HG02943 (cell line): ENCODE measurements around the gene PRDM16.
"Not testable (repeated sequence)": the region's sequence is repeated elsewhere in the genome, so short reads cannot be mapped to it uniquely, and the experiment has no call there.

Experiments
- ATAC-seq: cut with Tn5 transposase; IDR thresholded peaks from one replicate; pipeline ENCODE4 v1.9.1; 2021; ENCODE audit warnings: mild to moderate bottlenecking, low read depth, moderate library complexity; ENCODE audit not compliant: unreplicated experiment

PRDM16 gene

DNA sequence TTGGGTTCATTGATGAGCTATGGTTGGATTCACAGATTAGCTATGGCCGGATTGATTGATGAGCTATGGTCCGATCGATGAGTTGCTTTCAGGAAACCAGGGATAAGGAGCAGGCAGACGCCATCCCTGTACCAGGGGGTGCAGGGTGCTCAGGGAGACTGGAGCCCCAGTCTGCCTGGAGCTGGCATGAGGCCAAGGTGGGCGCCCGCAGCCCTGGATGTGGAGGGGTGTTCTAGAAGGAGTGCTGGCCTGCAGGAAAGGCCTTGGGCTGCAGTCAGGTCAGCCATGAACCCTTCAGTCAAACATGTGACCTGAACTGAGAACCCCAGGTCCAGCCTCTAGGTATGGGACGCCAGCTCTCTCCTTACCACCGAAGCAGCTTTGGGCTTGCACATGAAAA, 212.7 kb downstream of the PRDM16 start:
- ATAC-seq = no peak

DNA sequence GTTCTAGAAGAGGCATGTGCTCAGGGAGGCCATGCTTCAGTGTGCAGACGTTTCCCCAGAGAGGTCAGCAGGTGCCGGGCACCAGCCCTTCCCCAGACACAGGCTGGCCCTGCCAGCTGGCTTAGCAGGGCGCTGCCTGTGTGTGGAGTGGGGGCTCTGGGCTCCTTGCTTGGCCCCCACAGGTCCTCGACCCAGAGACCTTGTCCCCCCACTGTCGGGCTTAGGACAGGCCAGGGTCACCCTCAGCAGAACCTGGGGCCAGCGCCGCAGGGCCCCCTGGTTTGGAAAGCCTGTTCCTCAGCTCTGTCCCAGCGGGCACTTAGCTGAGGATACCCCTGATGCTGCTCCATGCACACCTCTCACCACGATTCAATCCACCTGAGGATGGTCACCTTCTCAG, 213.2 kb downstream of the PRDM16 start:
- no peak for ATAC-seq

DNA sequence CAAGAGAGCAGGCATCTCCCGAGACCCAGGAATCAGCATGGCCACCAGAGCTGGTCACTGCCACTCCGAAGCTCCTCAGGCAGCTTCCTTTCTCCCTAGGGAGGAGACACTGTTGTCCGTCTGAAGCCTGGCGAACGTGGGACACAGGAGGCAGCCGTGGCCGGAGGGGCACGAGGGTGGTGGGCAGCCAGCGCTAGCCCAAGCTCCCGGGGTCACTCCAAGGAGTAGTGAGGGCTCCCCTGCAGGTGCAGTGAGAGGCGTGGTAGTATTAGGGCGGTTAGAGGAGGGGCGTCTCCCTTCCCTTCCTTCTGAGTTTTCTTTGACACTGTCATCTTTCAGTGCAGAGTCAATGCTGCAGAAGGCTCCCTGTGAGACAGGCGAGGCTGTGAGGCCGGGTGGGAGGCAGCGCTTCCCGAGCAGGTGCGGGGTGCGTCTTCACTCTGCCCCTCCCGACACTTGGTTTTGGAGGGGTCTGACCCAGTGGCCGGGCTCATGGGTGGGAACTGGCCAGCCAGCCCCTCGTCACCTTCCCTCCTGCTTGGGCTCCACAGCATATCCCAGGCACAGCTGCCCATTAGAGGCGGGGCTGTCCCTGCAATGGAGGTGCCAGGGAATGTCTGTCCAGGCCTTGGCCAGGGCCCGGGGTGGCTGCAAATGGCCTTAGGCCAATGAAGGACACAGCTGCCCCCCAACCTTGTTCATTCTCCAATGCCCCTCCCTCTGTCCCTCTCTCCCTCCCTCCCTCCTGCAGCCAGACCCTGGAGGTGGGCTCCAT, 213.8 kb downstream of the PRDM16 start:
- no peak for ATAC-seq

DNA sequence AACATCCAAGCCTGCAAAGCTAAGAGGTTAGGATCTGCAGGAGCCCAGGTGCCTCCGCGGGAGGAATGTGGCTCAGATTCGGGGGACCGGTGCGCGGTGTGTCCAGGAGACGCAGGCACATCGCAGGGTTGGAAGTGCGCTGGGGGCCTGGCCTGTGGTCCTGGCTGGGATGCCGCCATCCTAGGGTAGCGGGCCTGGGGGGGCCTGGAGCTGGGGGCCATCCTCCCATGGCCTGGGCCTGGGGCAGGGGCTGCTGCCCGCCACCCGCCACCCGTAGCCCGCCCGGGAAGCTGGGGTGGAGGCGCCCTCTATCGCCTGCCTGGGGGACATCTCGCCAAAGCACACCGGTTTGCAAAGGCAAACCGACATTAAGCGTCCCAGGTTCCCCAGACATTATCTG, 214.8 kb downstream of the PRDM16 start:
- ATAC-seq = no peak

DNA sequence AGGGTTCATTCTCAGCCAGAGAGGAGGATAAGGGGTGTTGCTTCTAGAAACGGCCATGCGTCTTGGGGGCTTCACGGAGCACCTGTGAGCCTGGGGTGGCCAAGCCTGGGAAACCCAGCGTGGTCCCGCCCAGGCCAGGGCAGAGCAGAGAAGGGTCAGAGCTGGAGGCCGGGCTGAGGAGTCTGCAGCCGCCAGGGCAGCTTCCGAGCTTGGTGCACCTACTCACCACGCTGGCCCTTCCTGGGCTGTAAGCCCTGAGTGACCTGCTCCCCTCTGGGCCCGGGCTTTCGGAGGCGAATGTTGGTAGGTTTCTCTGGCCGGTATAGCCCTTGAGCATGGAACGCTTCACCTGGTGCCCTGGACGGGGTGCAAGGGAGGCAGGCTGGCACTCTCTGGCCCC, 215.7 kb downstream of the PRDM16 start:
- no peak for ATAC-seq

DNA sequence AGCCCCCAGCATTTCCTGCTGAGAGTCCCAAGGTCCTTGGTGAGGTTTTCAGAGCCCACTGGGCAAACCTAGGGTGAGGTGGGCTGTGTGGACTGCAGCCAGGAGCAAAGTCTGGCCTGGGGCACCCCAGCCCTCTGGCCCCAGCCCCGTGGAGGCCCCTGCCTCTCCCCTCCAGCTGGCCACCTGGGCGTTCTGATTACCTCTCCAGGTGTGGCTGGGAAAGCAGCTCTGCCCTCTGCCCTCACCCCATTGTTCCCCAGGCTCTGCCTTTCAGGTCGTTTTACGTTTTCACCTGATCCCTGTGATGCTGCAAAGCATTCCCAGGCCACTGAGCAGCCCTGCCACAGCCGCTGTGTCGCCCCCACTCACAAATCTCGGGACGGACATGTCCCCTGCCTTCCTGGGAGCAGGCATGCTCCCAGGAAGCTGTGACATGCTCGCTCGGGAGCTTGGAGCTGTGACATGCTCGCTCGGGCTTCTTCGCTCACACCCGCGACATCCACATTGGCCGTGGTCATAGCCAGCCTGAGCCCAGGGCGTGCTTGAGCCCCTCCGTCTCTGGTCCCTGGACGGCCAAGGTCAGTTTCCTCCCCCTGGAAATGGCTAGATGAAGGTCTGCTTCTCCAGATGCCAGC, 216.2 kb downstream of the PRDM16 start:
- no peak for ATAC-seq

DNA sequence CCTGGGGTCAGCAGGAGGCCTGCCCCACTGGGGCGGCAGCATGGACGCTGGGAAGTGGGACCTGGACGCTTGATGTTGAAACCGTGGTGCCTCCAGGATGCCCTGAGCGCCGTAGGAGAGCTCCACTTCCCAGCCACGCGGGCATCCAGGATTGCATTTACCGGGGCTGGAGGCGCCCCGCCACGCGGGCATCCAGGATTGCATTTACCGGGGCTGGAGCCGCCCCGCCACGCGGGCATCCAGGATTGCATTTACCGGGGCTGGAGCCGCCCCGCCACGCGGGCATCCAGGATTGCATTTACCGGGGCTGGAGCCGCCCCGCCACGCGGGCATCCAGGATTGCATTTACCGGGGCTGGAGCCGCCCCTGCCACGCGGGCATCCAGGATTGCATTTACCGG, 218.1 kb downstream of the PRDM16 start:
- ATAC-seq = not testable (repeated sequence)

DNA sequence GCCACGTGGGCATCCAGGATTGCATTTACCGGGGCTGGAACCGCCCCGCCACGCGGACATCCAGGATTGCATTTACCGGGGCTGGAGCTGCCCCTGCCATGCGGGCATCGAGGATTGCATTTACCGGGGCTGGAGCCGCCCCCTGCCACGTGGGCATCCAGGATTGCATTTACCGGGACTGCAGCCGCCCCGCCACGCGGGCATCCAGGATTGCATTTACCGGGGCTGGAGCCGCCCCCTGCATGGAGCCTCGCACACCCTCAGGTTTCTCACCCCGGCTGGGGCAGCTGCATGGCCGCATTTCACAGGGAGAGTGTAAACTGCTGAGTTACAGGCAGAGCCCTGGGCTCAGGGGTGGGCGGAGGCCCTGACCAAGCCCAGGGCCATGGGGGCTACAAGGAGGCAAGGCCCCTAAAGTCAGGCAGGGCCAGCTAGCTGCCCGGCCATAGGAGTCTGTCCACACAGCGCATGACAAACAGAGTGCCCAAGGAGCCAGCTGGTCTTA, 218.7 kb downstream of the PRDM16 start:
- no peak for ATAC-seq

DNA sequence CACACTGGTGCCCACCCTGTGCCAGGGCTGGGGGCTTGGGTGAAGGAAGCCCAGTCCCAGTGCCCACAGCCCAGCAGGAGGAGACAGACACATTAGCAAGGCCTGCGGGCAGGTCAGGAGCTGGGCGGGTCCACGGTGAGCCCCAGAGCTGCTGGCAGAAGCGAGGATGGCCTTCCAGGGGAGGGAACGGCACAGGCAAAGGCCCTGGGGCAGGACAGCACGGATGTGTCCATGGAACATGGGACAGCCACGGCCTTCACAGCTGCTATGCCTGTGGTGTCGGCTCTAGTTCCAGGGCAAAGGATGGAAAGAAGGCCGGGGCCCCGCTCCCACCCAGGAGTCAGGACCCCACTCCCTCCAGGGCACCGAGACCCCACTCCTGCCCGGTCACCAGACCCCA, 220.5 kb downstream of the PRDM16 start:
- no peak for ATAC-seq

DNA sequence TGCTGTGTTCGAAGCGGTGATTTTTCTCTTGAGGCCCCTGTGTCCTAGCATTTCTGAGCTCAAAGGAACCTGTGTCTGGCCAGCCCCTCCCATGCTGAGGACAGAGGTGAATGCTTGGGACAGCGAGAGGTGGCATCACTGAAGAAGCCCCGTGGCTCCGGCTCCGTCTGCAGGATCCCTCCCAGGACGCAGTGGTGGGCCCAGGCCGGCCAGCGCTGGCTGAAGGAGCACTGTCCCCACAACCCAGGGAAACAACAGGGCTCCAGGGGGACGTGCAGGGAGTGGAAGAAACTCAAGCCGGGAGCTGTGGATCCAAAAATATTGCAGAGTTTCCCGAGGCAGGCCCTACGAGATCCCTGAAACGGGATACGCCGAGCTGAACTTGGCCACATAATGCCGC, 221.4 kb downstream of the PRDM16 start:
- no peak for ATAC-seq

DNA sequence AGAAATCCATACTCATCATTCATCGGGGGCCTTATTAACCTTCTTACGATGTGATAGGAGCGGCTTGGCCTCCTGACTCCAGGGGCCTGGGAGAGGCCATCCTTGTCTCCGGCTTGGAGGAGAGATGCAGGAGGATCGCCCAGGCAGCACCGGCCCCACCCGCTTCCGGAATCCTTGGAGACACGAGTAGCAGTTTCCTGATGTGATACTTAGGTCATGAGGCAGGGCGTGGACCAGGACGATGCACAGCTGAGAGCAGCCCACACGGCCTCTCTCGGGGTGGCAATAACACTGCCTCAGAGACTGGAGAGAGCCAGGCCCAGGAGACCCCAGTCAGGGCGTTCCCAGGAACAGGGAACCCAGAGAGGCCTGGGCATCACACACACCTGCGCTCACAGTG, 221.9 kb downstream of the PRDM16 start:
- no peak for ATAC-seq

DNA sequence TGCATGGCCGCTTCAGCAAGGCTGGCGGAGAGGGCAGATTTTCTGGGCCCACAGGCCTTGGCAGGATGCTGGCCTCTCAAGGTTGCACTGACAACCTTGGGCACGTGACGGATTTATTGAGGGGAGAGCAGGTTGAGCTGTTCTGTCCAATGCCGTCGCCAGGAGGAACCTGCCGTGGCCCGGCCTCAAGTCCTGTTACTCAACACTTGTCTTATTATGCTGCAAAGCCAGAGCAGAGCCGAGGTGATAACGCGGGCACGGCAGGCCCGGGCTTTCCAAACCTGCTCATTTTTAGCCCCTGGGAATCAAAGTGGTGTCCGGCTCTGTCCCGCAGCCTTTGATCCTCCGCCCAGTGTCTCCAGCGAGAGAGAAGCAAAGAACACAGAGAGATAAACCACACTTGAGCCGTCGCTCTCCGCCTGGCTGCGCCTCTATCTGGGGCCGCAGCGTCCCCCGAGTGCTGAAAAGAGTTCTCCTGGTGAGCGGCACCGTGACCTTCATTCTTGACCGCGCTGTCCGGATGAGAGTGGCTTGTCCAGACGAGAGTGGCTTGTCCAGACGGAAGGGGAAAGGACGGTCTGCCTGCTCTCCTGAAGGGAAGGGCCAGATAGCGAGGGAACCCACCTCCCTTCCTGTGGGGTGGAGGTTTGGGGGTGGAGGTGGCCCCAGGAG, 223.2 kb downstream of the PRDM16 start:
- no peak for ATAC-seq

DNA sequence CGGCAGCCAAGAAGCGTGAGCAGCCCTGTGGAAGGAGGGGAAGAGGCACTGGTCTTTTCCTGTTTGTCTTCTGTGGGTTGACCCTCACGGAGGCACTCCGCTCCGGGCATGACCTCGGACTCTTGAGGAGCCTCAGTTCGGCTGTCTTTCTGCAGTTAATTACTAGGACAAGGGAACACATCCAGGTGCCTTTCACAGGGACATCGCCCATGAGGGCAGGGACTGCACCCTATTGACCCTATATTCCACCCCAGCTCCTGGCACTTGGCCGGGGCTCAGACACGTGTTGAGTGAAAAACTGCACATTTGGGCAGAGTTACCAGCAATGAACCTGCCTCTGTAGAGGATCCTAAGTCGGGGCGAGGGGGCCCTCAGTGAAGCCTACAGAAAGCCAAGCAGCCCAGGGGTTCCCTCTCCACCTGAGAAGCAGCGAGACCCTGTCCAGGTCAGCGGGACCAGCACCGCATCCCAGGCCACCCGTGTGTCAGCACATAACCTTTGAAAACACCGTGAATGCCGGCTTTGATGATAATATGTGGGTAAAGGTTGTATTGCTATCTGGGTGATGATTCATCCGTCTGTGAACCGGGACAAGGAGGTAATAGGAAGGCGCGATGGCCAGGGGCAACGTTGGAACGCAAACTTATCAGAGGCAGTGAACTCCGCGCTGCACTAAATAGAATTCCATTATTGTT, 224.0 kb downstream of the PRDM16 start:
- ATAC-seq = no peak

DNA sequence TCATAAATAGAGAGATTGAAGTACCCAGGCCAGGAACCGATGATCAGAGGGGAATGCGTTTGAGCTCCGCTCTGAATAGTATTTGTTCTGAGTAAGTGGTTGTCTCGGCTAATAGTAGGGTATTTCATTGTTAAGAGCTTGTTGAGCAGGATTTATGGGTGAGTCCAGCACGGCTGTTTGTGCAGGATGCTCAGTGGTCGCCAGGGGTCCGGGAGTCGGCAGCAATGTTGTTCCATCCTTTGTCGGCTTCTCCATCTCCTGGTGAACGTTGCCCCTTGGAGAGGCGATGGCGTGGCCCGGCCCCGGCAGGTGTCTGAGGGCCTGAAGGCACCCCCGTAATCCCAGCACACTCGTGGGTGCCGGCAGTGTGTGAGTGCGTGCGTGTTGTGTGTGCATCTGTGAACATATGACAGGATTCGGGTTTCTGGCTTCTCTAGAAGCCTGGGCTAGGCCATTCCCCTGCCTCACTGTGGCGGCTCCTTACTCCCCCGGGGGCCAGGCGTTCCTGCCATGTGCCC, 224.6 kb downstream of the PRDM16 start:
- no peak for ATAC-seq

DNA sequence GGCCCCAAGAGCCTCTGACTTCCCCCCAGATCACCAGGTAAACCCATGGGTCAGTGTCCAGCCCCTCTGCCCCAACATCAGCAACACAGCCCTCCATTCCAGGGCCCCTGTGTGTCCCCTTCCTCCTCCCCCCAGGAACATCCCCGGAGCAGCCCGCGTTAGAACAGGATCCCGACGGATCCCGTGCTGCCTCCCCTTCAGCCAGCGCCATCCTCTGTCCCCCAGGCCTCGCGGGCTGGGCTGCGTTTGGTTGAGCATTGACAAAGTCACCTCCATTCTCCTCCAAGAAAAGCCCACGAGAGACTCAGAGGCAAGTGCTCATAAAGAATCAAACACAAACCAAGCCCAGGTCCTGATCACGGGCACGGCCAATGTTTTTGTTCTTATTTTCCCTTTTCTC, 225.4 kb downstream of the PRDM16 start:
- no peak for ATAC-seq

DNA sequence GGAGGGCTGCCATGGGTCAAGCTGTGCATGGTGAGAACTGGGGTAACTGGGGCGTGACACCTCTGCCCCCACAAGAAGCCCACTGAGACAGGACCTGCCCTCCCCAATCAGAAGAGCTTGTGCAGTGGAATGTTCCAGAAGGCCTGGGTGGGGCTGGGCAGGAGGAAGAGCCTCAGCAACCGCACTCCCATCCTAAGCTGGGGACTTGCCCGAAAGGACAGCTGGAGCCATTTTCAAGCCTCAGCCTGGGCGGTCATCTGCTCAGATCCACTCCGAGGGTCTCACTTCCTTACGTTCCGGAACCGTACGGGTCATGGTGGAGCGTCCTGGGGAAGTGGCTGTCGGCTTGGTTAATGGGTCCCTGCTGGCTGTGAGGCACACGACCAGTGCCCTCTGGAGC, 226.8 kb downstream of the PRDM16 start:
- no peak for ATAC-seq

DNA sequence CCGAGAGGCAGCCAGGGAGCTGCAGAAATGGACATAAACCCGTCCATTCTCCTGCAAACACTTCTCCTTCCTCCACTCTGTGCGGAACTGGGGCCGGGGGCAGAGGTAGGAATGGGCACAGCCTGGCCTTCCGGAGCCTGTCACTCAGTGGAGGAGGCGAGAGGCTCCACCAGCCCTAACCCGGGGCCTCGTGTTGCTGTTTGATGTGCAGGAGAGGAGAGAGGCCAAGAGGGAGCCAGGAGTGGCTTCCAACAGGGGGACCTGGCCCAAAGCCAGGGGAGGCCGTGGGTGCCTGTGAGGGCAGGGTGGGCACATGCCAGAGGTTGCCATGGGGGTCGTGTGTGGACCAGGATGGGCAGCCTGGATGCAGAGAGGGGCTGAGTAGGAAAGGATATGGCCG, 227.3 kb downstream of the PRDM16 start:
- ATAC-seq = no peak

DNA sequence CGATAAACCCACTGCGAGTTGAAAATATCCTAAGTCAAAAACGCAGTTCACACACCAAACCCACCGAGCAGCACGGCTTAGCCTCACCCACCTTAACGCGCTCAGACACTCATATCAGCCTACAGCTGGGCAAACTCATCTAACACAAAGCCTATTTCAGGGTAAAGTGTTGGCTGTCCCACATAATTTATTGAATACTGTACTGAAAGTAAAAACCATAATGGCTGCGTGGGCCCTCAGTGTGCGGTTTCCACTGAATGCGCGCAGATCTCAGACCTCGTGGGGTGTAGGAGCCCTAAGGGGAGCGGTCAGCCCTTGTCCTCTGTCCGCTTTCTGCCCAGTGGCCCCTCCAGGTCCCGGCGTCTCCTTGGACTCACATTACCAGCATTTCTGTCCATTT, 227.8 kb downstream of the PRDM16 start:
- no peak for ATAC-seq

DNA sequence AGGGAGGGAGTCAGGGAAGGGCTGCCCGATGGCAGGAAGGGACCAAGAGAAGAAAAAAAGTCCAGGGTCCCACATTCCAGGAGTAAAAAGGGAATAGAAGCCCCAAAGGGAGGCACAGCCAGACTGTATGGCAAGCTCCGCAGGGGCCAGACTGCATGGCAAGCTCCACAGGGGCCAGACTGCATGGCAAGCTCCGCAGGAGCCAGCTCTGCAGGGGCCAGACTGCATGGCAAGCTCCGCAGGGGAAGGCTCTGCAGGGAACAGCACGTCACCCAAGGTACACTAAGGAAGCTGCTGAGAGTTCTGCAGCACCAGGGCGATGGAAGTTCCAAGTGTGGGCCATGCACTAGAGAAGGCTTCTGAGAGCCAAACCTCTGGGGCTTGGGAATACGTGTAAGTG, 228.8 kb downstream of the PRDM16 start:
- ATAC-seq = no peak

DNA sequence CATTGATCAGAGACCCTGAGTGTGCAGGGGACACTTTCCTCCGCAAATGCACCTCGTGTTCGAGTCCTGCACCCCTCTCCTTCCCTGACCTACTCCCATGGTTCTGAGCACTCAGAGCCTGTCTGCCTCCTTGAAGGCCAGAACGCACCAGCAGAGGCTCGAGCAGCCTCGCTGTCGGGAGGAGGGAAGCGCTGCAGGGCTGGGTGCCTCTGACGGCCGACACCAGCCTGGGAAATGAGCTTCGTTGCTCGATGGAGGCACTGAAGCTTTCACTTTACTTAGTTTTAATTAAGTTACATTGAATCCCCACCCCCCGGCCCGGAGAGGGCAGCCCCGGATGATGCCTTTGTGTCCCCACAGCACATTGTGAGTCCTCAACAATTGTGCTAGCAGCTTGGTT, 229.2 kb downstream of the PRDM16 start:
- no peak for ATAC-seq

DNA sequence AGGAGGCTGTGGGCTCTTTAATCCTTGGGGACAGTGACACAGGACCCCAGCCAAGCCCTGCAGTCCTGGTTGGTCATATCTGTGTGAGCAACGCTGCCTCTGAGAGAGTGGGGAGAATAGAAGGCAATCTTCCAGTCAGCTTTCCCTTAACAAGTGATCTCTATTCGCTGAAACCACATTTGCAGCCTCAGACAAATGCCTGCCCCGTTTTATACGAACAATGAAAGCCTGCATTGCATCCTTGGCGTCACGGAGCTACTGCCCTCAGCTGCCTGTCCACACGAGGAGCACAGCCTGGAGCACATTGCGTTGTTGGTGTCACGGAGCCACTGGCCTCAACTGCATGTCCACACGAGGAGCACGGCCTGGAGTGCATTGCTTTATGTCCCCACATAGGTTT, 235.2 kb downstream of the PRDM16 start:
- ATAC-seq = no peak
